GM18520 (cell line): Measurements from ENCODE around the gene TLCD3A.
"Not testable (repeated sequence)": the region's sequence is repeated elsewhere in the genome, so short reads cannot be mapped to it uniquely, and the experiment has no call there.

Experiments used
- ATAC-seq: cut with Tn5 transposase; IDR thresholded peaks from one replicate; pipeline ENCODE4 v1.9.1; 2021; ENCODE audit not compliant: unreplicated experiment

Gene TLCD3A

GRCh38 chr17:746783-747629, 14.6 kb downstream of the TLCD3A start:
- no peak for ATAC-seq

GRCh38 chr17:748604-749003, 16.2 kb downstream of the TLCD3A start:
- not testable (repeated sequence) for ATAC-seq

- not testable (repeated sequence) for ATAC-seq
These were observed 17.0 kb downstream of the TLCD3A start for GRCh38 chr17:749359-749758.

GRCh38 chr17:750431-751037, 18.1 kb downstream of the TLCD3A start:
- no peak for ATAC-seq

GRCh38 chr17:751269-752001, 19.0 kb downstream of the TLCD3A start:
- ATAC-seq: peak; percentile 4

- ATAC-seq: peak; percentile 80
These were observed 19.7 kb downstream of the TLCD3A start, which contains the start of gene GEMIN4 for GRCh38 chr17:752002-752619. GEMIN4 (minus strand) TSS chr17:752264; CDS start chr17:752142, 122 bp downstream.

GRCh38 chr17:752620-753219, 20.3 kb downstream of the TLCD3A start:
- ATAC-seq: no peak

GRCh38 chr17:753418-753817, 21.0 kb downstream of the TLCD3A start:
- no peak for ATAC-seq

GRCh38 chr17:755319-755961, 23.0 kb downstream of the TLCD3A start:
- not testable (repeated sequence) for ATAC-seq

GRCh38 chr17:756010-756567, 23.7 kb downstream of the TLCD3A start:
- ATAC-seq: not testable (repeated sequence)

GRCh38 chr17:759964-760363, 27.6 kb downstream of the TLCD3A start:
- no peak for ATAC-seq

- ATAC-seq: no peak
These were observed 28.0 kb downstream of the TLCD3A start for GRCh38 chr17:760371-760770.

- ATAC-seq: no peak
These were observed 34.7 kb downstream of the TLCD3A start for GRCh38 chr17:767076-767475.

- no peak for ATAC-seq
These were observed 40.6 kb downstream of the TLCD3A start for GRCh38 chr17:773016-773415.

- no peak for ATAC-seq
These were observed 41.3 kb downstream of the TLCD3A start for GRCh38 chr17:773467-774312.

GRCh38 chr17:774313-774584, 41.9 kb downstream of the TLCD3A start:
- ATAC-seq: no peak

- no peak for ATAC-seq
These were observed 45.7 kb downstream of the TLCD3A start for GRCh38 chr17:778096-778495.

- ATAC-seq: peak; percentile 71
These were observed 49.7 kb downstream of the TLCD3A start, which contains the start of the genes GLOD4 and MRM3 for GRCh38 chr17:781805-782731. GLOD4 (minus strand) TSS chr17:782280; CDS start chr17:782255, 25 bp downstream. MRM3 (plus strand) TSS chr17:782353; CDS start chr17:782379, 26 bp downstream.
